H1 (cell line): ENCODE measurements around the gene ADAMTS6. TPM values are rescaled to one million over a fixed set of nuclear protein-coding genes. Genes with fewer than 3 reads are reported as not detected.

Experiments
- CTCF ChIA-PET: fragments of 300-600 bp; sonication (Branson Sonifier 250); formaldehyde crosslinking; loops from one replicate; lab custom pipeline; 2021; ENCODE audit not compliant: partially characterized antibody; lab: Charles Lee
- POLR2A ChIA-PET: fragments of 300-600 bp; sonication (Branson Sonifier 250); formaldehyde crosslinking; loops from one replicate; lab custom pipeline; 2021; ENCODE audit warnings: inconsistent platforms; ENCODE audit not compliant: partially characterized antibody; lab: Charles Lee
- DNase-seq, 2 experiments: peaks; one replicate each; pipeline versions ENCODE4 v3.0.0 to v3.0.0-alpha.2; 2010 to 2022; ENCODE audit warnings: low spot score in 2 of 2, low read depth in 1 of 2, mixed read lengths in 1 of 2
- FAIRE-seq: peaks from 2 replicates; lab custom pipeline; 2011; peaks lifted over from hg19 to GRCh38; lab: Jason Lieb, UNC
- H2AFZ ChIP-seq: 2 replicates; pipeline ENCODE4 v1.8.1; 2012; ENCODE audit warnings: low read length, inconsistent platforms
- H2AK5ac ChIP-seq: 2 replicates; pipeline ENCODE4 v1.6.1; 2013; ENCODE audit warnings: low read depth, low read length
- H2BK120ac ChIP-seq: replicated peaks from 2 replicates; pipeline ENCODE3; 2013; ENCODE audit warnings: low read depth, low read length, inconsistent platforms
- H2BK12ac ChIP-seq: 2 replicates; pipeline ENCODE4 v1.6.1; 2013; ENCODE audit warnings: low read depth, low read length
- H2BK15ac ChIP-seq: 2 replicates; pipeline ENCODE4 v1.6.1; 2013; ENCODE audit warnings: low read length
- H2BK20ac ChIP-seq: 2 replicates; pipeline ENCODE4 v1.6.1; 2013; ENCODE audit warnings: low read length
- H2BK5ac ChIP-seq: 2 replicates; pipeline ENCODE4 v1.6.1; 2013; ENCODE audit warnings: low read depth, low read length
- H3K14ac ChIP-seq: 2 replicates; pipeline ENCODE4 v1.6.1; 2013; ENCODE audit warnings: inconsistent platforms; ENCODE audit not compliant: insufficient read length
- H3K18ac ChIP-seq: 2 replicates; pipeline ENCODE4 v1.6.1; 2013; ENCODE audit warnings: low read length; ENCODE audit errors: extremely low read depth
- H3K23ac ChIP-seq: 2 replicates; pipeline ENCODE4 v1.6.1; 2013; ENCODE audit warnings: inconsistent platforms; ENCODE audit not compliant: insufficient read length
- H3K23me2 ChIP-seq: 2 replicates; pipeline ENCODE4 v1.6.1; 2013; ENCODE audit warnings: low read depth, low read length
- H3K27ac ChIP-seq: 2 replicates; pipeline ENCODE4 v1.6.1; 2011; ENCODE audit warnings: low read depth, low read length, inconsistent platforms
- H3K27me3 ChIP-seq, 4 experiments: replicated peaks in 1 of 4; 1 replicate in 1 of 4; 2 replicates in 3 of 4; pipeline versions ENCODE4 v1.6.1 to v1.8.1; 2011 to 2013; ENCODE audit warnings: low read length in 3 of 4, mild to moderate bottlenecking in 3 of 4, inconsistent platforms in 2 of 4, mixed read lengths in 2 of 4, moderate library complexity in 1 of 4; ENCODE audit not compliant: control insufficient read depth in 3 of 4, insufficient read depth in 3 of 4; ENCODE audit errors: extremely low read depth in 1 of 4
- H3K36me3 ChIP-seq, 4 experiments: 2 replicates each; pipeline versions ENCODE4 v1.6.1 to v1.8.1; 2011 to 2013; ENCODE audit warnings: mild to moderate bottlenecking in 4 of 4, low read length in 3 of 4, moderate library complexity in 2 of 4, control low read depth in 1 of 4, inconsistent platforms in 1 of 4; ENCODE audit not compliant: insufficient read depth in 4 of 4, control insufficient read depth in 2 of 4
- H3K4ac ChIP-seq: replicated peaks from 2 replicates; pipeline ENCODE3; 2013; ENCODE audit warnings: low read length, low read depth, mixed read lengths, inconsistent platforms; ENCODE audit not compliant: insufficient read length
- H3K4me1 ChIP-seq, 4 experiments: replicated peaks in 1 of 4; 1 replicate in 1 of 4; 2 replicates in 3 of 4; pipeline versions ENCODE4 v1.6.1 to v1.8.1; 2011 to 2013; ENCODE audit warnings: low read length in 3 of 4, inconsistent platforms in 2 of 4, mixed read lengths in 1 of 4; ENCODE audit not compliant: insufficient read depth in 4 of 4, control insufficient read depth in 3 of 4
- H3K4me2 ChIP-seq, 2 experiments: 2 replicates each; pipeline versions ENCODE4 v1.6.1 to v1.8.1; 2011 to 2013; ENCODE audit warnings: low read depth in 2 of 2, low read length in 2 of 2, control low read depth in 1 of 2, inconsistent platforms in 1 of 2, mild to moderate bottlenecking in 1 of 2; ENCODE audit not compliant: insufficient read depth in 1 of 2
- H3K4me3 ChIP-seq, 4 experiments: fragments of 200-600, 300-600 bp in 1 of 4; sonication (generic), shearing (Covaris generic), sonication (Bioruptor Twin) in 1 of 4; 2 replicates each; pipeline versions ENCODE4 v1.5.1 to v1.8.1; 2011 to 2016; ENCODE audit warnings: low read length in 4 of 4, low read depth in 3 of 4, control low read depth in 2 of 4, inconsistent platforms in 2 of 4, mild to moderate bottlenecking in 2 of 4, mixed read lengths in 1 of 4, moderate library complexity in 1 of 4; ENCODE audit not compliant: insufficient read depth in 2 of 4; ENCODE audit errors: extremely low read depth in 1 of 4
- H3K56ac ChIP-seq: replicated peaks from 2 replicates; pipeline ENCODE3; 2013; ENCODE audit warnings: low read depth, mild to moderate bottlenecking, mixed read lengths, low read length, inconsistent platforms; ENCODE audit not compliant: insufficient read length
- H3K79me1 ChIP-seq: 2 replicates; pipeline ENCODE4 v1.6.1; 2013; ENCODE audit warnings: low read depth, low read length, control low read depth
- H3K79me2 ChIP-seq, 2 experiments: 2 replicates each; pipeline versions ENCODE4 v1.6.1 to v1.8.1; 2012 to 2013; ENCODE audit warnings: low read length in 2 of 2, mild to moderate bottlenecking in 2 of 2, inconsistent platforms in 1 of 2; ENCODE audit not compliant: insufficient read depth in 2 of 2, control insufficient read depth in 1 of 2
- H3K9ac ChIP-seq, 4 experiments: replicated peaks in 1 of 4; 1 replicate in 1 of 4; 2 replicates in 3 of 4; pipeline versions ENCODE4 v1.6.1 to v1.8.1; 2011 to 2013; ENCODE audit warnings: low read depth in 3 of 4, low read length in 3 of 4, control low read depth in 2 of 4, mild to moderate bottlenecking in 2 of 4, moderate library complexity in 2 of 4, inconsistent platforms in 1 of 4; ENCODE audit errors: extremely low read depth in 1 of 4
- H3K9me3 ChIP-seq, 2 experiments: 2 replicates each; pipeline versions ENCODE4 v1.6.1 to v1.8.1; 2012 to 2013; ENCODE audit warnings: mild to moderate bottlenecking in 2 of 2, moderate library complexity in 2 of 2, control low read depth in 1 of 2, inconsistent platforms in 1 of 2, low read depth in 1 of 2, low read length in 1 of 2, mixed read lengths in 1 of 2; ENCODE audit not compliant: insufficient read depth in 2 of 2
- H4K20me1 ChIP-seq, 2 experiments: replicated peaks in 1 of 2; 2 replicates each; pipeline versions ENCODE3 to v1.8.1; 2011 to 2013; ENCODE audit warnings: inconsistent platforms in 2 of 2, low read length in 2 of 2, mild to moderate bottlenecking in 1 of 2; ENCODE audit not compliant: insufficient read depth in 2 of 2, control insufficient read depth in 1 of 2
- H4K5ac ChIP-seq: 2 replicates; pipeline ENCODE4 v1.6.1; 2013; ENCODE audit warnings: low read length, low read depth, mixed read lengths, inconsistent platforms; ENCODE audit not compliant: insufficient read length
- H4K8ac ChIP-seq: 2 replicates; pipeline ENCODE4 v1.8.0; 2013; ENCODE audit warnings: mild to moderate bottlenecking, moderate library complexity, low read length, inconsistent platforms; ENCODE audit not compliant: insufficient read depth; ENCODE audit errors: extremely low read depth
- H4K91ac ChIP-seq: replicated peaks from 2 replicates; pipeline ENCODE3; 2013; ENCODE audit warnings: low read length, mixed read lengths, inconsistent platforms; ENCODE audit not compliant: insufficient read length
- CREB1 ChIP-seq: IDR thresholded peaks from 2 replicates; pipeline ENCODE4 v1.6.1; 2012; ENCODE audit warnings: inconsistent platforms
- CTBP2 ChIP-seq: IDR thresholded peaks from 2 replicates; pipeline ENCODE4 v1.7.0; 2011; ENCODE audit warnings: borderline replicate concordance, mild to moderate bottlenecking, moderate library complexity, mixed read lengths, low read length; ENCODE audit not compliant: insufficient read depth, insufficient read length
- GABPA ChIP-seq: IDR thresholded peaks from 2 replicates; pipeline ENCODE4 v1.6.1; 2011; ENCODE audit warnings: mild to moderate bottlenecking, low read length, moderate library complexity, borderline replicate concordance; ENCODE audit not compliant: insufficient read depth
- PHF8 ChIP-seq: fragments of 200-600 bp; sonication (generic); conservative IDR thresholded peaks from 2 replicates; pipeline ENCODE4 v1.7.1; 2012; ENCODE audit warnings: low read depth, mild to moderate bottlenecking, inconsistent platforms, low read length, moderate library complexity
- WGBS, 2 experiments: shearing (Covaris generic) in 1 of 2; methylation state at CpG; one replicate each; pipeline versions ENCODE4 v1.1.6 to v1.1.7; 2013 to 2015; ENCODE audit warnings: low lambda C conversion rate in 2 of 2, mixed read lengths in 2 of 2, inconsistent platforms in 1 of 2, low coverage in 1 of 2, missing lambda C conversion rate in 1 of 2; ENCODE audit not compliant: insufficient replicate concordance in 2 of 2, insufficient coverage in 1 of 2, insufficient read length in 1 of 2; ENCODE audit errors: extremely low coverage in 1 of 2, missing lambda C conversion rate in 1 of 2; 5-methylcytosine and 5-hydroxymethylcytosine counted together
- polyA plus RNA-seq, 7 experiments: library from polyadenylated mRNA; depleted of rRNA in 3 of 7; stranded (reverse) in 5 of 7; unstranded in 2 of 7; fragments of >200 nt in 5 of 7; fragments of 200-250 nt in 2 of 7; gene quantifications; 1 replicate in 5 of 7; 2 replicates in 1 of 7; 4 replicates in 1 of 7; pipeline versions ENCODE4 v1.2.1 to v1.2.3, GENCODE V29; 2011 to 2013; ENCODE audit warnings: missing spikeins in 2 of 7, mixed read lengths in 2 of 7
- total RNA-seq: library from RNA; stranded (reverse); fragmentation: NEBNext Ultra II Directional; extraction: Animal tissue kit (Norgen Biotek cat#: 25700); gene quantifications from 2 replicates; pipeline ENCODE4 v1.2.1, GENCODE V29; 2021

ADAMTS6 gene
- total and polyA plus RNA-seq, 2 of the 8 experiments (the other 6 are each of a cell fraction or from before 2014, with no cell fraction given) = 0.74 to 2.4 TPM

DNA sequence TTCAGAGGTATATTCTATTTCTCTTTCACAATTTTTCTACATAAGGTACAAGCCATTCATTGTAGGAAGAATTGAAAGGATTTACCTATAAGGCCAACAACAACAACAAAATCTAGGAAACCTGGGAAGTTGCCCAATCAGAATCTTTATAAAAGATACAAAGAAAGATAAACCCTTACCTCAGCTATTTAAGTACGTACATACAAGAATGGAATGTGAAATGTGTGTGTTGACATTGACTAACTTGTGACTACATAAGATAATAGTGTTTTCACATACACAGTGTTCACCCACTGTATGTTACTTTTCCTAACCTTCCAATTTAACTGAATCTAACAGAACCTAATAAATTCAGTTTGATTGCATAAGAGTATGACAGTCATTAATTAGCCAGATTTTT lies 154.1 kb downstream of the ADAMTS6 start:
- Histone ChIP-seq H3K4ac (no peak overlapping the region), H4K20me1 (no peaks in the 10 kb centered on the region), H2BK5ac (no peak overlapping the region), H3K9me3 (no peaks in the 10 kb centered on the region), H2AK5ac (no peak overlapping the region), H3K9ac (no peak overlapping the region), H3K4me2 (no peak overlapping the region), H3K36me3 (no peaks in the 10 kb centered on the region), H3K23ac (no peak overlapping the region), H3K4me3 (no peak overlapping the region), H2BK120ac (no peak overlapping the region), H2AFZ (no peak overlapping the region), H4K91ac (no peak overlapping the region), H3K4me1 (peaks cover 0 to 4% (median 2%) of the 10 kb centered on the region in 4 experiments; a peak in 4 of 7 replicates), H3K14ac (no peak overlapping the region), H3K79me1 (no peaks in the 10 kb centered on the region), H3K56ac (no peak overlapping the region), H3K18ac (no peak overlapping the region), H2BK15ac (no peak overlapping the region), H2BK20ac (no peak overlapping the region), H2BK12ac (no peak overlapping the region), H3K79me2 (no peaks in the 10 kb centered on the region), H4K8ac (no peak overlapping the region), H3K23me2 (no peaks in the 10 kb centered on the region), H3K27me3 (no peaks in the 10 kb centered on the region), H4K5ac (no peak overlapping the region), H3K27ac (no peak overlapping the region)
- ChIA-PET POLR2A (no interaction called here), CTCF (no interaction called here)
- TF ChIP-seq GABPA (no peak), CREB1 (no peak), PHF8 (no peak), CTBP2 (no peak)
- DNase-seq = no peak
- WGBS, 2 experiments = 89% methylated on average over 1 of the region's 1 CpG; no CpG with 5 or more reads in 1 of the 2 experiments
- no peak for FAIRE-seq
